H1 (cell line): ENCODE measurements around the gene IRAK4. TPM values are rescaled to one million over a fixed set of nuclear protein-coding genes. Genes with fewer than 3 reads are reported as not detected.

Experiments
- CHD2 ChIP-seq: IDR thresholded peaks from 2 replicates; pipeline ENCODE4 v1.6.1; 2012; ENCODE audit warnings: low read length, improper control_type of control experiment
- CHD7 ChIP-seq: fragments of 300-600 bp; sonication (generic); IDR thresholded peaks from 2 replicates; pipeline ENCODE4 v1.7.1; 2012; ENCODE audit warnings: low read length, moderate library complexity, mild to moderate bottlenecking, inconsistent platforms; ENCODE audit not compliant: insufficient replicate concordance
- CTBP2 ChIP-seq: IDR thresholded peaks from 2 replicates; pipeline ENCODE4 v1.7.0; 2011; ENCODE audit warnings: borderline replicate concordance, mild to moderate bottlenecking, moderate library complexity, mixed read lengths, low read length; ENCODE audit not compliant: insufficient read depth, insufficient read length
- EP300 ChIP-seq, 2 experiments: IDR thresholded peaks; 1 replicate in 1 of 2; 2 replicates in 1 of 2; pipeline ENCODE4 v1.6.1; 2011 to 2012; ENCODE audit warnings: low read depth in 2 of 2, low read length in 2 of 2, mild to moderate bottlenecking in 2 of 2, borderline replicate concordance in 1 of 2, inconsistent platforms in 1 of 2, moderate library complexity in 1 of 2
- JUND ChIP-seq: IDR thresholded peaks from 2 replicates; pipeline ENCODE4 v1.6.1; 2011; ENCODE audit warnings: mild to moderate bottlenecking, improper control_type of control experiment, low read length
- KDM4A ChIP-seq: IDR thresholded peaks from one replicate; pipeline ENCODE4 v1.7.1; 2012; ENCODE audit warnings: low read depth, mild to moderate bottlenecking, moderate library complexity, low read length, inconsistent platforms; ENCODE audit not compliant: severe bottlenecking
- KDM5A ChIP-seq: fragments of 200-600 bp; IDR thresholded peaks from 2 replicates; pipeline ENCODE4 v1.7.1; 2012; ENCODE audit warnings: mild to moderate bottlenecking, low read length, inconsistent platforms, mixed read lengths
- MAFK ChIP-seq: IDR thresholded peaks from 2 replicates; pipeline ENCODE4 v1.6.1; 2012; ENCODE audit warnings: low read depth, mild to moderate bottlenecking, improper control_type of control experiment, low read length
- RAD21 ChIP-seq, 2 experiments: IDR thresholded peaks in 1 of 2; conservative IDR thresholded peaks in 1 of 2; 2 replicates each; pipeline ENCODE4 v1.6.1; 2011; ENCODE audit warnings: low read depth in 2 of 2, low read length in 2 of 2, improper control_type of control experiment in 1 of 2, inconsistent platforms in 1 of 2, mild to moderate bottlenecking in 1 of 2, moderate library complexity in 1 of 2
- SAP30 ChIP-seq: fragments of 300-600 bp; sonication (generic); IDR thresholded peaks from 2 replicates; pipeline ENCODE4 v1.7.1; 2012; ENCODE audit warnings: low read length, moderate library complexity, mild to moderate bottlenecking, inconsistent platforms; ENCODE audit not compliant: insufficient read depth, insufficient replicate concordance
- SP4 ChIP-seq: IDR thresholded peaks from 2 replicates; pipeline ENCODE4 v1.6.1; 2012; ENCODE audit warnings: low read length, inconsistent platforms
- polyA plus RNA-seq, 7 experiments: library from polyadenylated mRNA; depleted of rRNA in 3 of 7; stranded (reverse) in 5 of 7; unstranded in 2 of 7; fragments of >200 nt in 5 of 7; fragments of 200-250 nt in 2 of 7; gene quantifications; 1 replicate in 5 of 7; 2 replicates in 1 of 7; 4 replicates in 1 of 7; pipeline versions ENCODE4 v1.2.1 to v1.2.3, GENCODE V29; 2011 to 2013; ENCODE audit warnings: missing spikeins in 2 of 7, mixed read lengths in 2 of 7
- total RNA-seq: library from RNA; stranded (reverse); fragmentation: NEBNext Ultra II Directional; extraction: Animal tissue kit (Norgen Biotek cat#: 25700); gene quantifications from 2 replicates; pipeline ENCODE4 v1.2.1, GENCODE V29; 2021

Gene IRAK4
- total and polyA plus RNA-seq, 2 of the 8 experiments (the other 6 are each of a cell fraction or from before 2014, with no cell fraction given) = 2.3 to 7.7 TPM

GRCh38 chr12:43835264-43835655 lies 76.5 kb downstream of the IRAK4 start (continued):
- TF ChIP-seq CHD7 = no peak
- TF ChIP-seq KDM5A = no peak
- no peak for TF ChIP-seq MAFK
- TF ChIP-seq SAP30 = no peak
- TF ChIP-seq KDM4A = no peak
- TF ChIP-seq JUND = no peak
- TF ChIP-seq EP300 (IDR thresholded peaks at IDR 0.05; ENCODE audit: borderline replicate concordance in 1 of 2, low read depth in 2 of 2, low read length in 2 of 2) = no peak
- no peak for TF ChIP-seq SP4
- TF ChIP-seq CTBP2 = no peak
- no peak for TF ChIP-seq RAD21 (IDR thresholded peaks at IDR 0.05 in 1 of 2, conservative IDR thresholded peaks at IDR 0.05 in 1 of 2; ENCODE audit: low read depth in 2 of 2, low read length in 2 of 2)
- TF ChIP-seq CHD2 = no peak
